Measurements from ENCODE around the gene C16orf86.

- no peak for TF ChIP-seq CTCF (IDR thresholded peaks at IDR 0.05)
- no peak for TF ChIP-seq POLR2A (IDR thresholded peaks at IDR 0.05; ENCODE audit: low read length)
- TF ChIP-seq CEBPB (IDR thresholded peaks at IDR 0.05): no peak
- TF ChIP-seq MAFK (IDR thresholded peaks at IDR 0.05; ENCODE audit: partially characterized antibody): no peak
- TF ChIP-seq BHLHE40 (IDR thresholded peaks at IDR 0.05; ENCODE audit: low read depth, low read length): no peak
- no peak for TF ChIP-seq SMC3 (IDR thresholded peaks at IDR 0.05)
- no peak for TF ChIP-seq CHD4 (IDR thresholded peaks at IDR 0.05; ENCODE audit: borderline replicate concordance)
- no peak for TF ChIP-seq EP300 (IDR thresholded peaks at IDR 0.05)
- no peak for TF ChIP-seq CBX8 (IDR thresholded peaks at IDR 0.05)
- TF ChIP-seq ZC3H11A (IDR thresholded peaks at IDR 0.05): no peak
- no peak for TF ChIP-seq NPAS2 (CRISPR knock-in tag; IDR thresholded peaks at IDR 0.05; ENCODE audit: borderline replicate concordance)
- no peak for TF ChIP-seq MAZ (IDR thresholded peaks at IDR 0.05; ENCODE audit: borderline replicate concordance, low read depth, low read length)
These were observed 11.9 kb downstream of the C16orf86 start for GRCh38 chr16:67678354-67679023.

All from A549 (cell line).